NCI-H1694 treated with DMSO at 0.1 percent for 48 hours (cell line): ENCODE measurements around the gene FAM222A.

Source experiments
- DNase-seq: peaks from one replicate; lab custom pipeline; 2025; lab: John Stamatoyannopoulos, UW

FAM222A gene

DNA sequence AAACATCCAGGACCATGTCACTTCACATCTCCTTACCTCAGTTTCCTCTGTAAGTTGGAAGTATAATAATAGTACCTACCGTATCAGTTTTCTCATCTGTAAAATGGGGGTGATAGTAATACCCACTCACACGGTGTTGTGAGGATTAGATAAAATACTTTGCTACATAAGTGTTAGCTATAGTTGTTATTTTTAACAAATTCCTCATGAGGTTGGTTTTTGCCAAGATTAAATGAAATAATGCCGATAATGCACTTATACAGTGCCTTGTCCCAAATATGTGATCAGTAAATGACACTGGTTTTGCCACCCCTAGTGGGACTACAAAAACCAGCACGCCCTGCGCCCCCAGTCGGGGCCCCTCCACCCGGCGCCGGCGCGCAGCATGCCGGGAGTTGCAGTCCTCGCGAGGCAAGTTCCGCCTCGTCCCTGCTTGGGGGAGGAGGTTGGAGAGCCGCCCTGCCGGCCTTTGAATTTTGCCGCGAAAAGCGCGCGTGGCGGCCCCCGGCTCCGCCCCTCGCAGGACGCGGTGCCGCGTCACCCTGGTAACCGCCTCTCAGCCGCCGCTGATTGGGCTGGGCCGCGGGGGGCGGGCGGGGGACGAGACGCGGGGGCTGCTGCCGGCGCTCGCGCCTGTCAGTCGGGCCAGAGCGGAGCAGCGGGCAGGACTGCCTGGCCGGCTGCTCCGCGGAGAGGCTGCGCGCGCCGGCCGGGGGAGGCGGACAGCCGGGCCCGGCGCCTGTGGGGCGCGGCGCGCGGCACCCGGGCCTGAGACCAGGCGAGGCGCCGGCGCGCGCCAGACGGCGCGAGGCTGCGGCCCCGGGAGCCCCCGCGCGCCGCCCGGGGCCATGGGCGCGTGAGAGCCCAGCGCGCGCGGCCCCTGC, at the start of gene FAM222A:
Gene FAM222A (plus strand): TSS at position 639 of the 884 bp plus-strand sequence. CDS start 30,322 bp downstream, outside the sequence.
- DNase-seq = peak; percentile 82

DNA sequence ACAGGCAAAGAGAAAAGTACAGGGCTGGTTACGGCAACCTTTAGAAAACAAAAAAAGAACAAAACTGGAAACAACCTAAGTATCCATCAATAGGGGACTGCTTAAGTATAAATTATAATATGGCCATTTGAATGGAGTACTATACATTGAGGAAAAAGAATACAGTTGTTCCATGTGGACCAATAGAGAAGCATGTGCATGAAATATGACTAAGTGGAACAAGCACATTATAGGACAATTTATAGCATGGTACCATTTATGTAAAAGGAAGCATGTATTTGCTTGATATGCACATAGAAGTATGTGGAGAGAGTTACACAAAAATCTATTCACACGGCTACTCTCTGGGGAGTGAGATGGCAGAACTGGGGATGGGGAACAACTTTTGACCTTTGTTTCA, 49.2 kb upstream of the FAM222A start:
- DNase-seq = no peak

DNA sequence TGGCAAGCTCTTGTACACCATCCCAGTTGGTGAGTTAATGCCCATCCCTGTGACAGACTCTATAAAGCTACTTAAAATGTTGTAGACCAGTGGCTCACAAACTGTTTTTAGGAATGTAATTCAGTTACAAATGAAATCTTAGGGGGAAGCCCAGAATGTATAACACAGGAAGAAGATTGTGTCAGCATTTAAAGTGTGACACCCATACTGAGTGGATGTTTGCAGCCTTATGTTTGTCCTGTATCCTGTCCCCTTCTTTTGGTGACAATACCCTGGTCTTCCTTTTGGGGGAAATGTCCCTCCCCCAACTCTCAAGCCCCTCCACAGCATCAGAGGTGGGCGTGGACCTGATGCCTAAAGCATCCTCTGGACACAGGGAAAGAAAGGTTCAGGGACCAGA, 47.6 kb upstream of the FAM222A start:
- no peak for DNase-seq

DNA sequence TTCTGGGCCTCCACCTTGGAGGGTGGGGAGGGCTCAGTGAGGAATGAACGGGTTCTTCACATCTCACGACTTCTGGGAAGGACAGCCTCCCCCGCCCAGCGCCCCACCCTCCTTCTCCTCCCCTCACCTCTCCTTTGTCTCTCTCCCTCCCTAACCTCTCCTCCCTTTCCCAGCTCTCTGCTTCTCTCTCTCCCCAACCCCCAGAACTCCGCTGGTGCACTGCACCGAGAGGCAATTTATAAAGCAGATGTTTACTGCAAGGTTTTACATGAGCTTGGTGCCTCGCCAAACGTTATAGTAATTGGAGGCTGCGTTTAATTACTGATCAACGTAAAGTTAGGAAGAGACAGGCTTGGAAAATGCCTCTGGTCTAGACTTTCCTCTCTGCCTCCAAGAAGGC, 42.9 kb upstream of the FAM222A start:
- DNase-seq = peak; percentile 77

DNA sequence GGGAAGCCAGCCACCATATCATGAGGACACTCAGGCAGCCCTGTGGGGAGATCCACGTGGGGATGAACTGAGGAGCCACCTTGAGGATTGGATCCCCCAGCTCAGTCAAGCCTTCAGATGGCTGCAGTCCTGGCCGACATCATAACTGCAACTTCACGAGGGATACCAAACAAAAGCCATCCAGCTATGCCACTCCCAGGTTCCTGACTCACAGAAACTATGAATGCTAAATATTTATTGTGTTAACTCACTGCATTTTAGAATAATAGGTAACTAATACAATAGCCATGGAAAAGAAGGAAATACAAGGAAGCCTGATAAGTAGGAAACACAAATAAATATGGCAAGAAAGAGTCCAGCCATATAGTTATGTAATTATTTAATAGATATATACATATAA, 42.1 kb upstream of the FAM222A start:
- DNase-seq = no peak

DNA sequence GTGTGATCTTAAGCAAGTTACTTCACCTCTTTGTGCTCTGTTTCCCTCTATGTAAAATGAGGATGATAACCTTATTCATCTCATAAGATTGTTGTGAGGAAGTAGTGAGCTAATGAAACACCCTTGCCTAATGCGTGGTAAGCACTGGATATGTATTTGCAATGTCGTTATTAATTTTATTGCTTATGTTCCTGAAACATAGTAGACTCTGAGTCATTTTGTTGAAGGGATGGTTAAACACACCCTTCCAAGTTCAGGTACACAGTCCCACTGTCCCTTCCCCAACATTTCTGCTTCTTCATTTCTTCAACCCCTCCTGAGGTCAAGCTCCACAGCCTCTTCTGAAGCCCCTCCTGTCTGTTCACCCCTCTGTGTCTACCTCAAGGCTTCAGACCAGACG, 40.2 kb upstream of the FAM222A start:
- DNase-seq = no peak

DNA sequence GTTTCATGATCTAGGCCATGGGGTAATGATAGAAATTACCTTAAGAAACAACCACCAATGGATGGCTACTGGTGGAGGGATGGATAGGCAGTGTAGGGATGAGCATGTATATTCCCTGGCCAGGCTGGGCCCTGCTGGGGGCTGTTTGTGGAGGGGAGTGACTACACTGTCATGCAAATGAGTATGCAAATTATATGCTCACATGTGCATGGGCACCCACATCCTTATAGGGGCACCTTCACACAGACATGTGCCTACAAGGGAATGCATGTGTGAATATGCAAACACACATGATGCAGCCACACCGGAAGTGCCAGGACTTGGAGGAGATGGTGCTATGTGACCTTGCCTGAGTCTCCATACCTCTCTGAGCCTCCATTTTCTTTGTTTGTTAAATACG, 39.7 kb upstream of the FAM222A start:
- no peak for DNase-seq

DNA sequence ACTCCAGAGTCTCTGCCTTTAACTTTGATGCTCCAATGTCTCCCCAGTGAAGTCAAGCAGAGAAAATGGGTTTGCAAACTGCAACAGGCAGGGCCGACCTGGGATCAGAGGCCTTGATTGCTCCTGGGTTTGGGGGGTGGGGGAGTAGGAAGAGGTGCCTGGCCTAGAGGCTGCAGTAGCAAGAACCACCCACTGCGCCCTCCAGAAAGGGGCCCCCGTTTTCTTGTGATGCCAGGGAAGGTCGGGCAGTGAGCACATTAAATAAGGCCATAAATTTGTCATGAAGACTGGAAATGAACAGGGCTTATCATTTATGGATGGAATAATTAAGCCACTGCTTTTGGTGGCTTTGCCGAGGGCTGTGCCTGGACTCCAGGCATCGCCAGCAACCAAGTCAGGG, 38.2 kb upstream of the FAM222A start:
- no peak for DNase-seq

DNA sequence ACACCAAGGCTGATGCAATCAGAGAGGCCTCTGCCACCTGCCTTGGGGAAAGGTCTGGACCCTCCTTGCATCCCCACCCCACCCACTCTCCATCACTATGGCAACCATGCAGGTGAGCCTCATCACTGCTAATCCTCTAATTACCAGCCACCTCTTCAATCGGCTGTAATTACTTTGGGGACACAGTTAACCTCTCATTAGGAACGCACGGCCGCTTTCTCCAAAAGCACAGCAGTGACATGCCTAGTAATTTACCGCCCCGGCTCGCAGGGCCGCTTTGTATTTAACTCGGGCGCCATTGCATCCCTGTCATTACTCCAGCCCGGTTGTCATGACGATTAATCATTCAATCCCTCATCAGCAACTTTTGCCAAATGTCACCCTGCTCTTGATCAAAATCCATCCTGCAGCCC, 36.3 kb upstream of the FAM222A start:
- no peak for DNase-seq

DNA sequence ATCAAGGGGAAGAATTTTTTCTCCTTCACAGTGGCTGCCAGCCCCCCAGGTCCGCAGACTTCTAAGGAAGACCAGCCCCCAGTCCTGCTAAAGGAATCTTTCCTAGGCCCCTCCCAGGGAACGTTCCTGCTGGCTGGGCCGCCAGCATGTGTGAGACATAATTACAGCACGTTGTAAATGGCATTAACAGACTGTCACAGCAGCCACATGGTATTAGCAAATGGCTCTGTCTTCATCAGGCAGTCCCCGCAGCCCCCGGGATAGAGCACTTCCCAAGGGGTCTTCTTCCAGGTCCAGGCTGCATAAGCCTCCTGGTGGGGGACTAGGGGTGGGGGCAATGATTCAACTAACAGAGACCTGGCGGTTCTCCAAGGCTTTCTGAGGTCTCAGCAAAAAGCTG, 34.9 kb upstream of the FAM222A start:
- DNase-seq = peak; percentile 34

DNA sequence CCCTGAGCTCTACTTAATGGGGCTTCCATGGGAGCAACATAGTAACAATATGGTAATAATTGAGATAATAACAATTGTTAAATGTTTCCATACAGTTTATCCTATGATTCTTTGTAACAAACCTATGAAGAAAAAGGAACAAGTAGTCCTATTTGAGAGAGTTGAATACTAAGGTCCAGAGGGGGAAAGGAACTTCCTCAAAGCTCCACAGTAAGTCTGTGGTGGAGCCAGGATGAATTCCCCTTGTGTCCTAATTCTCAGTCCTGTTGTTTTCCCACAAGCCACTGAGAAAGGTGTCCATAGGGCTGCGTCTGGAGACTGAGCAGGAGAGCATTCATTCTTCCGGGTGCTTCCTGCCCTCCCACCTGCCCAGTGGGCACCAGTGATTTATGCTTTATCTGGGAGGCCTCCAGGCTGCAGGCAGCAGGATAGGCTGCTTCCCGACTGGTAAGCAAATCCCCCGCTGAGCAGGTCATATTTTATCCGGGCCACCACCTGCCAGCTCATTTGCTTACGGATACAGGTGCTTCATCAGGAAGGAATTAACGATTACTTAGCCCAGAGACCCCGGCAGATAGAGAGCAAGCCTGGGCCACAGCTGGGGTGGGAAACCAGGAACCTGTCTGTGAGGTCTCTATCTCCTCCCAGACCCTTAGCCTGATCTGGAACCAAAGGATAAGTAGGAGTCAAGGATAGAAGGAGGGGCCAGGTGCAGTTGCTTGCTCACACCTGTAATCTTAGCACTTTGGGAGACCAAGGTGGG, 33.9 kb upstream of the FAM222A start:
- DNase-seq = no peak

DNA sequence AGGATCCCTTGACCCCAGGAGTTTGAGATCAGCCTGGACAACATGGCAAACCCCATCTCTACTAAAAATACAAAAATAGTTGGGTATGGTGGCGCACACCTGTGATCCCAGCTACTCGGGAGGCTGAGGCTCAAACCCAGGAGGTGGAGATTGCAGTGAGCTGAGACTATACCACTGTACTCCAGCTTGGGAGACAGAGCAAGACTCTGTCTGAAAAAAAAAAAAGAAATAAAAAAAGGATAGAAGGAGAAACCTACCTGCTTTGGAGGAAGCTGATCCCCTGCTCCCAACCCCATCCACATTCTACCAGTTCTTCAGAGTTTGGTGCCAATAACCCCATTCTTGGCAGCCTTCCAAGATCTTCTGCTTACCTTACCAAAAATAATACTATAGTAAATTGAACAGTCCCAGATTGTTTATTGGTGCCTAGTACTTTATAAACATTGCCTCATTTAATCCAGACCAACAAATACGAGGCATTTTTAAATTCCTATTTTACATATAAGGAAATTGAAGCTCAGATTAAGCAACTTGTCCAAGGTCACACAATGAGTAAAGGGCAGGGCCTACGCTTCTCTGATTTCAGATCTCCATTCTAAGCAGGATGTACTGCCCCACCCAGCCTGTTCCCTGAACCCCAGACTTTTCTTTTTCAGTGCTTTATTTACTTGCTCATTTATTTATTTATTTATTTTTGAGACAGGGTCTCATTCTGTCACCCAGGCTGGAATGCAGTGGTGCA, 33.2 kb upstream of the FAM222A start:
- DNase-seq = peak; percentile 65

DNA sequence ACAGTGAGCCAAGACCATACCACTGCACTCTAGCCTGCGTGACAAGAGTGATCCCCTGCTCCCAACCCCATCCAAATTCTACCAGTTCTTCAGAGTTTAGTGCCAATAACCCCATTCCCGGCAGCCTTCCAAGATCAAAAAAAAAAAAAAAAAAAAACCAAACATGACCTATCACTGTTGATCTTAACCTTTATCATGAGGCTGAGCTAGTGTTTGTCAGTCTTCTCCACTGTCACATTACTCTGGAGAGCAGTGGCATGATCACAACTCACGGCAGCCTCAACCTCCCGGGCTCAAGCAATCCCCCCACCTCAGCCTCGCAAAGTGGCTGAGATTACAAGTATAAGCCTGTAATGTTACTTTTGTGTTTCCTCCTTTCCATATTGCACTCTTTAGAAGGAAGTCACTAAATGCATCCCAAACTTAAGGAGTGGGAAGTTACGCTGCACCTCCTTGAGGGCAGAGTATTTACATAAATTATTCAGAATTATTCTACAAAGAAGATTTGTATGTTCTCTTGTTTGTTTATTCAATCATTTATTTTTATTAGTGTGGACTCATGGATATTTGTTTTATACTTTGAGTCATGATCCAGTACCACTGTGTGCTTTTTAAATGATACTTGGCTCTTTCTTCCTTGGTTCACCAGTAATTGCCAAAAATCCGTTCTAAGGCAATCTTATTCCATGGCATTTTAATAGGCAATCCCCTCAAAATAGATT, 31.5 kb upstream of the FAM222A start:
- DNase-seq = no peak

DNA sequence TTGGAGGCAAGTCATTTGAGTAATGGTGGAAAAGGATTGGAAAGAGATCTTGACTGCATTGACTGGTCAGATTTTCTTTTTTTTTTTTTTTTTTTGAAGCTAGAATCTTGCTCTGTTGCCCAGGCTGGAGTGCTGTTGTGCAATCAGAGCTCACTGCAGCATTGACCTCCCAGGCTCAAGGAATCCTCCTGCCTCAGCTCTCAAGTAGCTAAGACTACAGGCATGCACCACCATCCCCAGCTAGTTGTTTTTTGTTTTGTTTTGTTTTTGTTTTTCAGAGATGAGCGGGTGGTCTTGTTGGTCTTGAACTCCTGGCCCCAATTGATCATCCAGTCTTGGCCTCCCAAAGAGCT, 30.9 kb upstream of the FAM222A start:
- no peak for DNase-seq

DNA sequence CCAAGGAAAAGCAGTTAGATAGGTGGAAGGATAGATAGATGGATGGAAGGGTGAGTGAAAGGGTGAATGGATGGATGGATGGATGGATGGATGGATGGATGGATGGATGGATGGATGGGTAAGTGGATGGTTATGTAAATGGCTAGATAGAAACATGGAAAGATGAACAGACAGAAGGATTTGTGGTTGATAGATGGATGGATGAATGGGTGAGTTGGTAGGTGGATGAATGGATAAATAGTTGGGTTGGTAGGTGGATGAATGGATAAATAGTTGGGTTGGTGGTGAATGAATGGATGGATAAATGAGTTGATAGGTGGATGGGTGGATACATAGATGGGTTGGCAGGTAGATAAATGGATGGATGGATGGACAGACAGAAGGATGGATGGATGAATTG, 30.3 kb upstream of the FAM222A start:
- DNase-seq = no peak

DNA sequence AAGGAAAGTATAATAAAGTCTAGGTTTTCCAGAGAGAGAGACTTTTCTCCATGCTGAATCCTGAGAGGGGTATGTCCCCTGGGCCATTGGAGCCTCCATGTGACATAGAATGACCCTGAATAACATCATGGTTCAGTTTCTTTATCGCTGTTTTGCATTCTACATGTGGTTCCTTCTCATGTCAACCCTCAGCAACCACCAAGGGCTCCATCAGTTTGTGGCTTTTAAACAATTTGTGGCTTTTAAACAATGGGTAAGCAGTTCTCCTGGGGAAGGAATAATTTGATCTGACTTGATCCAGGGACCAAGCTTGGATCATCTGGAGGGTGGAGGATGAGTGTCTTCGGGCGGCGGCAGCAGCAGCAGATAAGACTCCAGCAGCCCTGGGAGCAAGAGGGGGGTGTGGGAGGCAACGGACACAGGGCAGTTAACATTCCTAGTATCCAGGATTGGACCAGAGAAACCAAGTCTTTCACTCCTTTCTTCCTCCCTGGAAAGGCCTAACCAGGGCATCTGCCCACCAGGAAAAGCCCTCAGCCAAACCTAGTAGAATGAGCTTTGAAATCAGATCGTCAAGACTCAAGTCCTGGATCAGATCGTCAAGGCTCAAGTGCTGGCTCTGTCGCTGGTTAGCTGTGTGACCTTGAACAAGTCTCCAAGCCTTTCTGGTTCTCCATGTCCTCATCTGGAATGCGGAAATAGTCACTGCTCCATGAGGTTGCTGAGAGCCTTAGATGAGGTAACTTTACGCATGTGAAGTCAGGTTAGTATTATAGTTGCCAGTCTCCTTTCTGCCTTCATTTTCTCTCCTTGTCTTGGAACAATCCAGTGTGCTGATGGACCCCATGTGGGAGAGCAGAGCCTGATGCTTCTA, 27.8 kb upstream of the FAM222A start:
- no peak for DNase-seq

DNA sequence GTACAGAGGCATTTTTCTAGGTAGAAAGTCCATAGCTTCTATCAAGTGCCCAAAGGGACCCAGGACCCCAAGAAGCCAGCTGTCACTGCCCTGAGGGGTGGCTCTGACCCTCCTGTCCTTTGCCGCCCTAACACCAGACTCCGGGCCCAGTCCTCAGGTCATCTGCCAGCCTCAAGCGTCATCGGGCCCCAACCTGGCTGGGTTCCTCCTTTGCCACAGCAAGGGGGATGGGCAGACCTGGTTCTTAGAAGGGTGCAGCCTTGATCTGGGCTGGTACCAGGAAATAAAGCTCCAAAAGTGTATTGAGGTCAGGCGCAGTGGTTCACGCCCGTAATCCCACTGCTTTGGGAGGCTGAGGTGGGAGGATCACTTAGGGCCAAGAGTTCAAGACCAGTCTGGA, 27.1 kb upstream of the FAM222A start:
- no peak for DNase-seq

DNA sequence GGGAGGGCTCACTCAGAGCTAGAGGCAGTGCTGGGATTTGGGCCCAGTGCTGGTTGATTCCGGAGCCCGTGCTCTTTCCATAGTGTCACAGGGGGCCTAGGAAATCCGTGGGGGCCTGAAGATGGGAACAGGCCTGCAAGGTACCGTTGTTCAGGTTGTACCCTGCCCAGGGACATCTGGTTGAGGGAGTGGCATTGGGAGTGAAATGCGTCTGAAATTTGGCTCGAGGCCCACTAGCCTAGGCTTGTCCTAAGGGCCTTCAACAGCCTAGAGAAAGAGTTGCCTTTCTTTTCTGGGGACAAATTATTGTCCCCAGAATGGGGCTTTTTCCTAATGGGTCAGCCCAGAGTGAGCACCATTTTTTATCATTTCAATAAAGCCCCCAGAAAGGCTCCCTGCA, 26.4 kb upstream of the FAM222A start:
- no peak for DNase-seq

DNA sequence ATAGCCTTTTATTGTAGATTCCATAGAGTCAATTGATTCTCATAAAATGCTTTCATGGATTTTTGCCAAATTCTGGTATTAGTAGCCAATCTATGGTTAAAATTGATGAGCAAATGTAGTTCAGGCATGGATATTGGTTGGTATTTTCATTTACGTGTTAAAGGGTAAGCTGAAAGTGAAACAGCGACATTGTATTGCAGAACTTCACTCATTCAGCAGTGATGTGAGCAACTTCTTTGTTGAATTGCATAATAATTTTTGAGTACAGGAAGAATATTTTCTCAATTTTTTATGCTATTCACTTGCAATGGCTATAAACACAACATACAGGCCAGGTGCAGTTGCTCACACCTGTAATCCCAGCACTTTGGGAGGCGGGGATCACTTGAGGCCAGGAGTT, 24.2 kb upstream of the FAM222A start:
- no peak for DNase-seq

DNA sequence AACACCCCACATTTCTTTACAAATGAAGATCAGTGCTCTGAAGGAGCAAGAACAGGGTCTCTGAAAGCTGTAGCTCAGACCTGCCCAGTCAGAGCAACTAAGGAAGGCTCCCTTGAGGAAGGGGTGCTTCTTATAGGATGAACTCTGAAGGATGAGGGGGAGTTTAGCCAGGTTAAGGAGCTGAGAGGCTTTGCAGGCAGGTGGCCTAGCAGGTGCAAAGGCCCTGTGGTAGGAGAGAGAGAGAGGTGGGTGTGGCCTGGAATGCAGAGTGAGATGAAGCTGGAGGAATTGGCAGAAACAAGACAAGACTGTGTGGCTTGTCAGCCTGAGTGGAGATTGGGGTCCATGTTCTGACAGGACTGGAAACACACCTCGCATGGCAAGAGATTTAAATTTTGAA, 20.5 kb upstream of the FAM222A start:
- DNase-seq = no peak
